Measurements from ENCODE around the gene ARHGAP35. TPM values are rescaled to one million over a fixed set of nuclear protein-coding genes. Genes with fewer than 3 reads are reported as not detected.

ARHGAP35 gene
- total and polyA plus RNA-seq, 2 experiments from 2014 or later = 13.6 to 57.7 TPM

DNA sequence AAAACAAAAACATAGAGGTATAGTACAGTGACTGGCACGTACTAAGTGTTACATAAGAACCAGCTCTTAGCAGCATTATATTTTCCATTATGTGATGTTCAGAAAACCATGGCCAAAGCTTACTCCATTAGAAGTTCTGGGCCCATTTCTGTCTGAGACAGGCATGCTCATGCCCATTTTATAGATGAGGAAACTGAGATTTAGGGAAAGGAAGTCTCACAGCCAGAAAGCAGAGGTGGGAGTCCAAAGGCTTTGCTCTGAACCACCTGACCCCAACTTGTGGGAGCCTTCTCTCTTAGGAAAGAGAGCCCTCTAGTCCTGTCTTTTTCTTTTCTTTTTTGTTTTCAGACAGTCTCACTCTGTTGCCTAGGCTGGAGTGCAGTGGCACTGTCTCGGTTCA lies 12.4 kb upstream of the ARHGAP35 start (continued):
- TF ChIP-seq, protein P1, sequence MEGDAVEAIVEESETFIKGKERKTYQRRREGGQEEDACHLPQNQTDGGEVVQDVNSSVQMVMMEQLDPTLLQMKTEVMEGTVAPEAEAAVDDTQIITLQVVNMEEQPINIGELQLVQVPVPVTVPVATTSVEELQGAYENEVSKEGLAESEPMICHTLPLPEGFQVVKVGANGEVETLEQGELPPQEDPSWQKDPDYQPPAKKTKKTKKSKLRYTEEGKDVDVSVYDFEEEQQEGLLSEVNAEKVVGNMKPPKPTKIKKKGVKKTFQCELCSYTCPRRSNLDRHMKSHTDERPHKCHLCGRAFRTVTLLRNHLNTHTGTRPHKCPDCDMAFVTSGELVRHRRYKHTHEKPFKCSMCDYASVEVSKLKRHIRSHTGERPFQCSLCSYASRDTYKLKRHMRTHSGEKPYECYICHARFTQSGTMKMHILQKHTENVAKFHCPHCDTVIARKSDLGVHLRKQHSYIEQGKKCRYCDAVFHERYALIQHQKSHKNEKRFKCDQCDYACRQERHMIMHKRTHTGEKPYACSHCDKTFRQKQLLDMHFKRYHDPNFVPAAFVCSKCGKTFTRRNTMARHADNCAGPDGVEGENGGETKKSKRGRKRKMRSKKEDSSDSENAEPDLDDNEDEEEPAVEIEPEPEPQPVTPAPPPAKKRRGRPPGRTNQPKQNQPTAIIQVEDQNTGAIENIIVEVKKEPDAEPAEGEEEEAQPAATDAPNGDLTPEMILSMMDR (conservative IDR thresholded peaks at IDR 0.05; ENCODE audit: low read depth in 2 of 2) = no peak
- TF ChIP-seq, protein P2, sequence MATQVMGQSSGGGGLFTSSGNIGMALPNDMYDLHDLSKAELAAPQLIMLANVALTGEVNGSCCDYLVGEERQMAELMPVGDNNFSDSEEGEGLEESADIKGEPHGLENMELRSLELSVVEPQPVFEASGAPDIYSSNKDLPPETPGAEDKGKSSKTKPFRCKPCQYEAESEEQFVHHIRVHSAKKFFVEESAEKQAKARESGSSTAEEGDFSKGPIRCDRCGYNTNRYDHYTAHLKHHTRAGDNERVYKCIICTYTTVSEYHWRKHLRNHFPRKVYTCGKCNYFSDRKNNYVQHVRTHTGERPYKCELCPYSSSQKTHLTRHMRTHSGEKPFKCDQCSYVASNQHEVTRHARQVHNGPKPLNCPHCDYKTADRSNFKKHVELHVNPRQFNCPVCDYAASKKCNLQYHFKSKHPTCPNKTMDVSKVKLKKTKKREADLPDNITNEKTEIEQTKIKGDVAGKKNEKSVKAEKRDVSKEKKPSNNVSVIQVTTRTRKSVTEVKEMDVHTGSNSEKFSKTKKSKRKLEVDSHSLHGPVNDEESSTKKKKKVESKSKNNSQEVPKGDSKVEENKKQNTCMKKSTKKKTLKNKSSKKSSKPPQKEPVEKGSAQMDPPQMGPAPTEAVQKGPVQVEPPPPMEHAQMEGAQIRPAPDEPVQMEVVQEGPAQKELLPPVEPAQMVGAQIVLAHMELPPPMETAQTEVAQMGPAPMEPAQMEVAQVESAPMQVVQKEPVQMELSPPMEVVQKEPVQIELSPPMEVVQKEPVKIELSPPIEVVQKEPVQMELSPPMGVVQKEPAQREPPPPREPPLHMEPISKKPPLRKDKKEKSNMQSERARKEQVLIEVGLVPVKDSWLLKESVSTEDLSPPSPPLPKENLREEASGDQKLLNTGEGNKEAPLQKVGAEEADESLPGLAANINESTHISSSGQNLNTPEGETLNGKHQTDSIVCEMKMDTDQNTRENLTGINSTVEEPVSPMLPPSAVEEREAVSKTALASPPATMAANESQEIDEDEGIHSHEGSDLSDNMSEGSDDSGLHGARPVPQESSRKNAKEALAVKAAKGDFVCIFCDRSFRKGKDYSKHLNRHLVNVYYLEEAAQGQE (IDR thresholded peaks at IDR 0.05; ENCODE audit: unreplicated experiment) = no peak

DNA sequence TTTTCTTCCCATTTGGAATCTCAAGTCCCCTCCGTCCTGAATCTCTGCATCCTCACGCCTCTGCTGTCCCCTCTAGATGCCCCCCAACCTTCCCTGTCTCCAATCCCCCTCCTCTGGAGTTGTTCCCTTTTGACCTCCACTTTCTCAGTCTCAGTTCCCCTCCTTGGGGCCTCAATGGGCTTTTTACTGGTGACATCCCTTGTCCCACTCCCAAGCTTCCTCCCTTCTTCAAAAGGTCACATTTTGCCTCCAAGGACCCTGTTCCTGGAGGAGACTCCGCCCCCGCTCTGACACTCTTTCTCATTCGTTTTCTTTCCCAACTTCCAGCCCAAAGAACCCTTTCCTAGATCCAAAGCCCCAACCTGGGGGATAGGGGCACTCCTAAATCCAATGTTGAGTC lies 11.2 kb upstream of the ARHGAP35 start:
- peak overlapping the region; percentile 94 for H3K27ac ChIP-seq (ENCODE audit: low read depth)
- no peaks in the 10 kb centered on the region for H3K27me3 ChIP-seq (ENCODE audit: insufficient read depth)
- peak overlapping the region; percentile 99 for H3K27ac Mint-ChIP-seq
- H3K27me3 Mint-ChIP-seq (ENCODE audit: insufficient read depth, low read depth, poor library complexity) = peaks cover 11% of the 10 kb centered on the region
- DNase-seq (ENCODE audit: low spot score) (peak; percentile 33), ATAC-seq (no peak)
- 0 out of 3 replicates have a peak, but pooled peaks cover 5% of the 10 kb centered on the region for H3K9me3 Mint-ChIP-seq
- H3K4me1 Mint-ChIP-seq = peaks cover 11% of the 10 kb centered on the region
- H4K20me1 ChIP-seq (replicated peaks; ENCODE audit: insufficient read depth) = no peaks in the 10 kb centered on the region; the same call in 1 of the 2 replicates
- H3K4me3 ChIP-seq = peak overlapping the region; percentile 73
- peaks cover 20% of the 10 kb centered on the region for H3K36me3 Mint-ChIP-seq (ENCODE audit: low read depth)
- H3K36me3 ChIP-seq (ENCODE audit: insufficient read depth) = no peaks in the 10 kb centered on the region
- TF ChIP-seq, protein P3, sequence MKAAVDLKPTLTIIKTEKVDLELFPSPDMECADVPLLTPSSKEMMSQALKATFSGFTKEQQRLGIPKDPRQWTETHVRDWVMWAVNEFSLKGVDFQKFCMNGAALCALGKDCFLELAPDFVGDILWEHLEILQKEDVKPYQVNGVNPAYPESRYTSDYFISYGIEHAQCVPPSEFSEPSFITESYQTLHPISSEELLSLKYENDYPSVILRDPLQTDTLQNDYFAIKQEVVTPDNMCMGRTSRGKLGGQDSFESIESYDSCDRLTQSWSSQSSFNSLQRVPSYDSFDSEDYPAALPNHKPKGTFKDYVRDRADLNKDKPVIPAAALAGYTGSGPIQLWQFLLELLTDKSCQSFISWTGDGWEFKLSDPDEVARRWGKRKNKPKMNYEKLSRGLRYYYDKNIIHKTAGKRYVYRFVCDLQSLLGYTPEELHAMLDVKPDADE (IDR thresholded peaks at IDR 0.05) = no peak
- H3K4me3 Mint-ChIP-seq = peak overlapping the region; percentile 90
- H3K9me2 ChIP-seq (ENCODE audit: insufficient read depth) = no peaks in the 10 kb centered on the region
- H3K4me1 ChIP-seq (ENCODE audit: insufficient read depth) = peaks cover 8% of the 10 kb centered on the region; the same call in 1 of the 2 replicates
- H3K4me2 ChIP-seq = peak overlapping the region; percentile 89
- no peak overlapping the region for H2AFZ ChIP-seq
- peaks cover 37% of the 10 kb centered on the region for H3K79me2 ChIP-seq (replicated peaks; ENCODE audit: insufficient read depth)
- H3F3A ChIP-seq (replicated peaks; ENCODE audit: low read depth) = 0 out of 2 replicates have a peak, but pooled peaks cover 5% of the 10 kb centered on the region
